HG03521 (cell line): ENCODE results near the gene ANAPC1.
"Not testable (repeated sequence)": the region's sequence is repeated elsewhere in the genome, so short reads cannot be mapped to it uniquely, and the experiment has no call there.

Experiments used
- ATAC-seq: cut with Tn5 transposase; IDR thresholded peaks from one replicate; pipeline ENCODE4 v1.9.1; 2021; ENCODE audit warnings: mild to moderate bottlenecking, moderate library complexity; ENCODE audit not compliant: unreplicated experiment

ANAPC1 gene

DNA sequence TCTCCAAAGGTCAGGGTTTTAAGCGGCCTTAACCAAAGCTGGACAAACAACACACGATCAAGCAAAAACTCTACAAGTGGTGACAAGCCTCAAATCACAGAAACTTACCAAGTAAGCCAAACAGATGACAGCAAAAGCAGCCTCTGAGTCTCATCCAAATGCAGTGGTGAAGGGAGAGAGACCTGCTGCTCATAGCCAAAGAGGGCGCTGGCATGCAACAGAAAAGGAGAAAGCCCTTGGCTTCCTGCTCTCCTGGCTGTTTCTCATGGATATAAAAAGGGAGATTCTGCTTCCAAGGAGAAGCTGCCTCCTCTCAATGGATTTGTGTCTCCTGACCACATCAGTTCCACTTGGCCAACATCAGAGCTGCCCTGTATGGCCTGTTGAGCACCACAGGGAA is 142.5 kb downstream of the ANAPC1 start:
- not testable (repeated sequence) for ATAC-seq

DNA sequence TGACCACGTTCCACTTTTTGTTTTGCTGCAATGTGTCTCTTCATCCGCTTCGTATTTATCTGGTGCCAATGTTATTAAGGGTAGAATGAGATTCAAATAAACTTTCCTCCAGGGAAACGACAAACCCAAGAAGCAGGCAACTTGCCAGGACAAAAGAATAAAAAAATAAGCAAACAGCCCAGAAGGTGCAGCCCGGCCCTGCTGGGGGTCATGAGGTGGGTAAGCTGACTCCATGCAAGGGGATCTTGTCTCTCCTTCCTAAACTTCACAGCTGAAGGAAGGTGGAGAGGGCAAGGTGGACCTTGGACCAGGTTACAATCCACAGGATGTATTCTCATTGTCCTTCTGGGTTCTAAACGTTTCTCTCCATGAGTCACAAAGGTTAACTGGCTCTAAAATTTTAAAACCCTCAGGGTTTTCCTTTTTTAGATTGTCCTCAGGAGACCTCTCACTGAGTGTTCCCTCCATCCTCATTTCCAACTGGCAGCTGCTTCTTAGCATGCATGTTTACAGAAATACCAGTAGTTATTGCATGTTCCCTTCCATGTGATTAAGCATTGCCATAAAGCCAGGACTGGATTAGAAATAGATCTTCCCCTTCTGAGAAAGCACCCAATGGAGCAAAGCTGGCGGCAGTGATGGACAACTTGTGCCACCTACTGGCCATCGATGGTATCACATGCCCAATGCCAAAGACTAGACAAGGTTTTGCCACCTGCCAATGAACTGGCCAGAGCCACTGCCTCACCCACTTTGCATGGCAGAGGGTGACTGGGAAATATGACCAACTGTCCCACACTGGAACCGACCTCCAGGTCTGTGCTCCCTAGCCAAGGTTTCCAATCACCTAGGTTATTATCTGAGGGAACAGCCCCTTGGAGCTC is 147.9 kb downstream of the ANAPC1 start:
- not testable (repeated sequence) for ATAC-seq

DNA sequence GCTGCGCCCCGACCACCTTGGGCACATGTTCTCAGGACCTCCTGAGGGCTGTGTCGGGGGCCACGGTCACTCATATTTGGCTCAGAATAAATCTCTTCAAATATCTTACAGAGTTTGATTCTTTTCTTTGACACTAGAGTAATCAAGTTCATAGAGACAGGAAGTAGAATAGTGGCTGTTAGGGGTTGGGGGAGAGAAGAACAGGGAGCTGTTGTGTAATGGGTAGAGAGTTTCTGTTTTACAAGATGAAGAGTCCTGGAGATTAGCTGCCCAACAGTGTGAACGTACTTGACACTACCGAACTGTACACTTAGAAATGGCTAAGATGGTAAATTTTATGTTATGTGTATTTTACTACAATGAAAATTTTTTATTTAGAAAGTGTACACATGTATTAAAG is 148.6 kb downstream of the ANAPC1 start:
- ATAC-seq: not testable (repeated sequence)

DNA sequence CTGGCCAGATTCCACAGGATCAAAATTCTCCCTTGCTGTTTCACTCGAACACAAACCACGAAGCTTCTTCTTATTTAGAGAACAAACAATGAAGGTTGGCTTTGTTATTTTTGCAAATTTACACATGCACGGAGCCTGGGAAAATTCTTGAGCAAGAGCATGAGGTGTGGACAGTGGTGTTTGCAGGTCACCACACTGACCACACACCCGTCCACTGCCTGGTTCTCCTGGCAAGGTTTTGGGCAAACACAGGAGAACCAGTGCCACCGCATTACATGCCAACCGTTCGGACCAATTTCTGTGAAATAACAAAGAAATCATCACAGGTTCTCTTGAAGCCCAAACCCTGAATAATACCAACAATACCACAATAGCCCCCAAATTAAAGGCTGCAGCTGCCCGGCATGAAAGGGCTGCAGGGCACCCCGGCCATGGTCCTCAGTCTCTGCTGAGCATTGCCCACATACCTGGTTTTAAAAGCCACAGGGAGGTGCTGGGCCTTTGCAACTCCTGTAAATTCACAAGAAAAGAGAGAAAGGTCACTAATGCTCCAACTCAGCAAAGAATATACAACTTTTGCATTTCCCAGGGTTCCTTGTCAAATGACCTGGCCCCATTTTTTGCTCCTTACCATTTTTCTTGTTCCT is 154.1 kb downstream of the ANAPC1 start:
- not testable (repeated sequence) for ATAC-seq

DNA sequence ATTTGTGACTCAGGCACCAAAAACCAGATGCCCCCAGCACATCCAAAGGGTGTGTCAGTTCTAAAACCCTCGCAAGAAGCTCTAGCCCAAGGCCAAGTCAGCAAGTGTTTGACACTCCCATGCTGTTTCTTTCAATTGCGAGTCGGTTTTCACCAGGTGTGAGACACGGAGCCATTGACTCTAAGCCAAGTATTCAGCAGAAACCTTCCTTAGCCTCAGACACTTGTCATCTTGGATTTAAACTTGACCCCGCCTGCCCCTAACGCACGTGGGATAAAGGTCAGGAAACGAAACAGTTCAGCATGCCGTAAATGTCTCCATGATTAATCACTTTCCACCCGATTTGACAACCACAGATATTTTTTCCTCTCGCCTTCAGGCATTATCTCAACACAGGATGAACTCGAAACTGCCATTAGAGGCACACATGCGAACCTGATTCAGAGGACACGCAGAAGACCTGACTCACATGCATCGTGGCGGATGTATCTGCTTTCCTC is 156.3 kb downstream of the ANAPC1 start:
- ATAC-seq: not testable (repeated sequence)

DNA sequence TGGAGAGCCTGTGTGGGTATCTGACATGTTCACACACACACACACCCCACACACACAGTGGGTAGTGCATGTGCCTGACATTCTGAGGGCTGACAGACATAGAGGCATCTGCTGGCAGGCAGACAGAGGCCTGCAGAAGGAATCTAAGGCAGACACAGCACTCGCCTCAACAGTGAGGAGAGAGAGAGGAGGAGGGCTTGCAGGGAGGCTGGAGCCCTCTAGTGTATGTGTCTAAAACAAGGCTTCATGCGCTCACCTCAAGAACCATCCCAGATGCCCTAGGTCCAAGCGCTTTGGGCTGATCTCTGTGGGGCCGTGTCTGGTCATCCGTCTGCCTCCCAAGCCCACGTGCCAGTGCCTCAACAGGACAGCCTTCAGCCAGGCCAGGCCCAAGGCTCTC is 158.3 kb downstream of the ANAPC1 start:
- not testable (repeated sequence) for ATAC-seq

DNA sequence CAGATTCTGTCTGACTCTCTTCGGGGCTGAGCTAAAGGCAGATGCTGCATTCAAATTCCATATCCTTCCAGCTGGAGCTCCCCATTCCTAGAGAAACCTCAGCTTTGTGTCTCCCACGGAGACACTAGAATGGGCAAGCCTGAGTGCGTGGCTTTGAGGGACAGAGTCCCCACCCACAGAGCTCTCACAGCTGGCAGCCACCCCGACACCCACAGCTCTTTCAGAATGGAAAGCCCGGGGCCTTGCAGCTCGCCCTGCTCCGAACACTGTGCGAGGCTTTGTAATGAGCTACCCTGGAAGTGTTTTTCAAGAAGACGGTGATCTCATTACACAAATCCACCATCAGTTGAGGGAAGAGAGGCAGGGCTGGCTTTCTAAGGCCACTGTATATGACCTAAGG is 164.4 kb downstream of the ANAPC1 start:
- not testable (repeated sequence) for ATAC-seq
